Adrenal gland (tissue), 5 donors: ENCODE data around the gene TICRR.

Source experiments
- CTCF ChIP-seq, 6 experiments: fragments of 450-650 bp in 4 of 6; fragments of 200-600 bp in 2 of 6; sonication (generic) in 1 of 6; IDR thresholded peaks; 1 replicate in 5 of 6; 2 replicates in 1 of 6; pipeline versions ENCODE4 v1.5.1 to v1.8.0; 2016 to 2021; ENCODE audit warnings: antibody characterized with exemption in 6 of 6, mild to moderate bottlenecking in 2 of 6, moderate library complexity in 1 of 6
- POLR2A ChIP-seq, 2 donors: fragments of 450-650 bp; IDR thresholded peaks; one replicate each; pipeline ENCODE4 v1.6.1; 2017; ENCODE audit warnings: antibody characterized with exemption in 2 of 2, mild to moderate bottlenecking in 2 of 2, moderate library complexity in 1 of 2
- donor health status: DM: no; HTN: no; CAD: no.

- TF ChIP-seq CTCF (IDR thresholded peaks at IDR 0.05) (no peak), POLR2A (IDR thresholded peaks at IDR 0.05) (no peak)
Observed at GRCh38 chr15:89642106-89642505, 66.8 kb downstream of the TICRR start.
